Esophagus (tissue), 2 donors: Measurements from ENCODE around the gene BATF3. TPM values are rescaled to one million over a fixed set of nuclear protein-coding genes. Genes with fewer than 3 reads are reported as not detected.

ENCODE experiments used
- H3K27ac ChIP-seq, 2 donors: one replicate each; pipeline ENCODE4 v1.5.1; 2013; ENCODE audit warnings: low read depth in 2 of 2, mild to moderate bottlenecking in 2 of 2, inconsistent platforms in 1 of 2, low read length in 1 of 2, moderate library complexity in 1 of 2
- H3K27me3 ChIP-seq, 2 donors: one replicate each; pipeline ENCODE4 v1.6.1; 2013; ENCODE audit warnings: low read length in 2 of 2, control low read depth in 1 of 2, mild to moderate bottlenecking in 1 of 2; ENCODE audit not compliant: insufficient read depth in 2 of 2, control insufficient read depth in 1 of 2
- H3K36me3 ChIP-seq, 2 donors: one replicate each; pipeline ENCODE4 v1.6.1; 2013; ENCODE audit warnings: low read length in 1 of 2; ENCODE audit not compliant: control insufficient read depth in 2 of 2, insufficient read depth in 2 of 2
- H3K4me1 ChIP-seq, 2 donors: one replicate each; pipeline ENCODE4 v1.6.1; 2013; ENCODE audit warnings: low read length in 1 of 2; ENCODE audit not compliant: control insufficient read depth in 2 of 2, insufficient read depth in 2 of 2
- H3K4me3 ChIP-seq, 2 donors: one replicate each; pipeline ENCODE4 v1.5.1; 2013; ENCODE audit warnings: low read length in 2 of 2, mild to moderate bottlenecking in 2 of 2, low read depth in 1 of 2, moderate library complexity in 1 of 2
- H3K9me3 ChIP-seq, 2 donors: one replicate each; pipeline ENCODE4 v1.6.1; 2013; ENCODE audit warnings: mild to moderate bottlenecking in 2 of 2, low read depth in 1 of 2, low read length in 1 of 2, moderate library complexity in 1 of 2; ENCODE audit not compliant: control insufficient read depth in 2 of 2, insufficient read depth in 1 of 2
- WGBS, 2 donors: extraction: QIAGEN DNeasy Blood & Tissue Kit; methylation state at CpG; one replicate each; pipeline ENCODE4 v1.1.7; 2013; 5-methylcytosine and 5-hydroxymethylcytosine counted together
- polyA plus RNA-seq, 2 donors: library from polyadenylated mRNA; stranded (reverse); fragments of 200-250 nt; gene quantifications; one replicate each; pipeline ENCODE4 v1.2.3, GENCODE V29; 2013
- donor health status: healthy with polysubstance abuse.
- donor health status: Bipolar disorder and iron deficiency.

Gene BATF3
- polyA plus RNA-seq, 2 donors: 1.7 to 1.8 TPM

- 23 to 25% methylated on average over 12 of the region's 12 CpGs for WGBS, 2 donors
- peaks cover 10 to 12% of the 10 kb centered on the region in 2 donors for H3K4me1 ChIP-seq
- peak overlapping the region; percentile 49 to 59 for H3K4me3 ChIP-seq
- H3K36me3 ChIP-seq: no peaks in the 10 kb centered on the region
- H3K9me3 ChIP-seq: no peaks in the 10 kb centered on the region
- H3K27ac ChIP-seq: no peak overlapping the region
- no peaks in the 10 kb centered on the region for H3K27me3 ChIP-seq
Measured at GRCh38 chr1:212698467-212699103, 1.1 kb downstream of the BATF3 start.

GRCh38 chr1:212696721-212697331 lies 2.8 kb downstream of the BATF3 start:
- no peaks in the 10 kb centered on the region for H3K9me3 ChIP-seq
- H3K4me1 ChIP-seq: peaks cover 10 to 12% of the 10 kb centered on the region in 2 donors
- no peaks in the 10 kb centered on the region for H3K27me3 ChIP-seq
- H3K27ac ChIP-seq: no peak overlapping the region
- H3K4me3 ChIP-seq: no peak overlapping the region
- WGBS, 2 donors: 74 to 80% methylated on average over 13 of the region's 13 CpGs
- no peaks in the 10 kb centered on the region for H3K36me3 ChIP-seq

GRCh38 chr1:212692774-212693644 lies 6.6 kb downstream of the BATF3 start:
- no peaks in the 10 kb centered on the region for H3K36me3 ChIP-seq
- H3K4me3 ChIP-seq: no peak overlapping the region
- WGBS, 2 donors: 88 to 89% methylated on average over 9 of the region's 9 CpGs
- H3K4me1 ChIP-seq: no peaks in the 10 kb centered on the region
- H3K9me3 ChIP-seq: no peaks in the 10 kb centered on the region
- H3K27me3 ChIP-seq: no peaks in the 10 kb centered on the region
- no peak overlapping the region for H3K27ac ChIP-seq

GRCh38 chr1:212691561-212692071 lies 8.0 kb downstream of the BATF3 start:
- Histone ChIP-seq H3K27me3 (no peaks in the 10 kb centered on the region), H3K27ac (no peak overlapping the region), H3K9me3 (no peaks in the 10 kb centered on the region), H3K36me3 (no peaks in the 10 kb centered on the region), H3K4me1 (no peaks in the 10 kb centered on the region), H3K4me3 (no peak overlapping the region)
- 73 to 80% methylated on average over 9 of the region's 9 CpGs for WGBS, 2 donors

- Histone ChIP-seq H3K27ac (no peak overlapping the region), H3K4me1 (no peaks in the 10 kb centered on the region), H3K27me3 (no peaks in the 10 kb centered on the region), H3K36me3 (no peaks in the 10 kb centered on the region), H3K9me3 (no peaks in the 10 kb centered on the region), H3K4me3 (no peak overlapping the region)
- WGBS, 2 donors: 88 to 89% methylated on average over 4 of the region's 4 CpGs
Measured at GRCh38 chr1:212690816-212691403, 8.7 kb downstream of the BATF3 start.

- Histone ChIP-seq H3K4me3 (no peak overlapping the region), H3K4me1 (no peaks in the 10 kb centered on the region), H3K27ac (no peak overlapping the region), H3K27me3 (no peaks in the 10 kb centered on the region), H3K9me3 (no peaks in the 10 kb centered on the region), H3K36me3 (no peaks in the 10 kb centered on the region)
- WGBS, 2 donors: 79 to 87% methylated on average over 12 of the region's 12 CpGs
Measured at GRCh38 chr1:212689758-212690529, 9.7 kb downstream of the BATF3 start.

GRCh38 chr1:212689196-212689725 lies 10.4 kb downstream of the BATF3 start:
- Histone ChIP-seq H3K27ac (no peak overlapping the region), H3K9me3 (no peaks in the 10 kb centered on the region), H3K4me3 (no peak overlapping the region), H3K4me1 (no peaks in the 10 kb centered on the region), H3K27me3 (no peaks in the 10 kb centered on the region), H3K36me3 (no peaks in the 10 kb centered on the region)
- 78 to 81% methylated on average over 5 of the region's 5 CpGs for WGBS, 2 donors

GRCh38 chr1:212688341-212689047 lies 11.1 kb downstream of the BATF3 start:
- no peak overlapping the region for H3K27ac ChIP-seq
- no peaks in the 10 kb centered on the region for H3K9me3 ChIP-seq
- H3K36me3 ChIP-seq: no peaks in the 10 kb centered on the region
- no peaks in the 10 kb centered on the region for H3K4me1 ChIP-seq
- no peak overlapping the region for H3K4me3 ChIP-seq
- WGBS, 2 donors: 68 to 71% methylated on average over 7 of the region's 7 CpGs
- H3K27me3 ChIP-seq: no peaks in the 10 kb centered on the region
